NOMO-1 treated with dmso at 0.1 percent for 144 hours (cell line): ENCODE measurements around the gene ETS1.

Source experiments
- DNase-seq: peaks from one replicate; lab custom pipeline; 2025; ENCODE audit not compliant: unreplicated experiment; lab: John Stamatoyannopoulos, UW

Gene ETS1

GRCh38 chr11:128521682-128522054 lies 65.7 kb downstream of the ETS1 start:
- DNase-seq = peak; percentile 33

GRCh38 chr11:128520888-128521681 lies 66.3 kb downstream of the ETS1 start:
- no peak for DNase-seq

DNA sequence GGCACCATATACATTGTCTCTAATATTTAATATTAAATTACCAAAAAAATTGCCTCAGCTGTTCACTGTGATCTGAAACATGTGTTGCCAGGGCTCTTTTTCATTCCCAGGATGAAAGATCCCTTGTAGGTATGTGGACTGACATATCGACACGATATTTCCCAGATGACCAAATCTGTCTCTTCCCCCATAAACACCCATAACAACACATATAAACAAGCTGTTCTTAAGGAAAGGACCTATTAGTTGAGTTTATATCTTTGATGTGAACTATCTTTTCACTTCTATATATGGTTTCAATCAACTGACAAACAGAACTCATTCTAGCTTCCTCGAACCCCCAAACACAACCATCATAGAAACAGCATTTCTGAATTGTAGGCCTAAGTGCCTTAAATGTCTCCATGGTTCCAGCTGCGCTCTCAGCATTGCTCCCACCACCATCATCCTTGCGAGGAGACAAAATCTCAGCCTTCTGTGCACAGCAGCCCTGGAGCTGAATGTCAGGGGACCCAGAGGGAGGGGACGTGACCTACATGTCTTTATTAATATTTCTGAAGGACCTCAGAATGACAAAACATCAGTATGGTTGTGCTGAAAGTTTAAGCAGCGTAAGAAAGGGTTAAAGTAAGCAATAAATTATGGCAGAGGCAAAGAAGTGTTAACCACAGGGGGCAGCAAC lies 67.0 kb downstream of the ETS1 start:
- DNase-seq = no peak

DNA sequence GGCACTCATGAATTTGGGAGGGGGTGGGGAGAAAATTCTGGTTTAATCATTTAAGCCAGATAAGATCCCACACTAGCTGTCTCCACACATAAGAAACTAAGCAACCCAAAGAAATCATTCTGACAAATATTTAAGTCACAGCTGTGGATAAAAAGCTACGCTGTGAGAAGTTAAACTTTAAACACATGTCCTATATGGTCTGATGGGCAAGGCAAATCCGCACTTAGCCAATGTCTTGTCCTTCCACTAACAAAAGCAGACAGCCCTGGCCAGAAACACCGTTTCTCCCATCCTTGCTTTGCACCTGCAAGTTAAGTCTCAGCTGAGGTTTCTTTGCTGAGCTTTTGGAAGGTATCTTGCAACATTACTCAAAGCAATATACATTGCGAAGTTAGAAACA lies 68.0 kb downstream of the ETS1 start:
- no peak for DNase-seq

GRCh38 chr11:128518493-128519207 lies 68.7 kb downstream of the ETS1 start:
- no peak for DNase-seq

DNA sequence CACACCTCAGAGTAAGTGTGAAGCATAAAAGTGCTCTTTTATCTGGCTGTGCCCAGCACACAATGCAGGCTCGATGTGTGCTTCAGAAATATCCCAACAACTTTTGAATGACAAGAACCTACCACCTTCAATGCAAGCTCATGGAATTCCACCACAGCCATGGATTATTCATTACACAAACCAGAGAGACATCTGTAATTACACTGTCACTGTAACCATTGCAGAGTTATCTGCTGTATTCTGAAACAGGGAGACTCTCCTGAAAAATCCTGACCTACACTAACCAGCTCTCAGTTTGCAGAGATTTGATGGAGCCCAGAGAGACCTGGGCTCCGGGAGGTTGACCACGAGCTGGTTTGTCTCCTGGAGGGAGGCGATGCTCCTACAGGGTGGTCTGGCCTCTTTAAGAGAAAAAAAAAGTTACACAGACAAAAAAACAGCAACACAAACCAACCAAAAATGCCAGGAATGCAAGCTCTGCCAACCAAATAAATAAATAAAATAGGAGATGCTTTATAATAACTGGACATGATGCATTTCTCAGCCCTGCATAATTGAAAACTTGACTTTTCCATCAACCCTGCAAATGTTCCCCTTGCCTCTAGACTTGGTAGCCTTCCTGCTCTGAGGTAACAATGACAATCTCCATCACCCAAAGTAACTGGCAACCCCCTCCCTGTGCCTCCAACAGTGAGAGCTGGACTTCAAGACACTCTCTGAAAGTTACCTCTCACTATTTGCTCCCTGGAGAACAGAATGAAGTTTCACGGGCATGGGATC lies 69.7 kb downstream of the ETS1 start:
- no peak for DNase-seq

- DNase-seq = no peak
These were observed 70.5 kb downstream of the ETS1 start for GRCh38 chr11:128516886-128517285.

DNA sequence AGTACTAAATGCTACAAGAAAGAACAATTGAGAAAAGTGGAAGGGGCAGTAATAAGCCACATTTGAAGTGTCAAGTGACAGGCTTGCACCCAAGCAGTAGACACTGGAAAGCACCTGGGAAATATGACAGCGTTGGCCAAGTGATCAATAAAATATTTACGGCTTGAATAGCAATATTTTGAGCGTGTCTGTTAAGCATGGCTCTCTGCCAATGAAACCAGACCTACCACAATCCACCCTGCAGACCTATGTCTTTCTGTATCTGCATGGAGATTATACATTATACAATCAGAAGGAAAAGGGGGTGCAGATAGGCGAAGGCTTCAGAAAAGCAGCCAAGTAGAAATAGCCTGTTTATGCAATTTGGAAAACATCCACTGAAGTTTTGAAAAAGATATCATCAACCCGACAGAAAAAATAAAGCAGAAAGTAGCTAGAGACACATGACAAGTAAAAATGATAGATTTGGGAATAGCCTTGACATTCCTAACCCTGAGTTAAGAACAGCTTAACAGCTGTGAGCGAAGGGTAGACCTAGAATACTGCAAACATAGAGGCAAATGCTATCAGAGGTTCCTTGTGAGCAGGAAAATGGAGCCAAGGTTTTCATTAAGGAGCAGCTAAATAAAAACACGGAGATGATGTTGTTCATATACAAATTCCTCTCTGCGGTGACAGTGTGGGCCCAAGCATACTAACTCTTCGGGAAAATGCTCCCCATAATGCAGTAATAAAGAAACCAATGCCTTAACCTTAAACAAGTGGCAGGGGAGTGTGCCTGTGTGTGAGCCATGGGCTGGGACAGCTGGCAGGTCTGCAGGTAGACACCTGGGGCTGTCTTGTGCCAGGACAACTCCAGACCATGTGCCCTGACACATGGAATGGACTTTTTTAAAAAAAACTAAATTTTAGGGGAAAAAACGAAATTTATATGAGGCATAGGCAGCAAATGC lies 71.3 kb downstream of the ETS1 start:
- DNase-seq = no peak

GRCh38 chr11:128515086-128515485 lies 72.3 kb downstream of the ETS1 start:
- DNase-seq = no peak

GRCh38 chr11:128513915-128514681 lies 73.3 kb downstream of the ETS1 start:
- DNase-seq = no peak

DNA sequence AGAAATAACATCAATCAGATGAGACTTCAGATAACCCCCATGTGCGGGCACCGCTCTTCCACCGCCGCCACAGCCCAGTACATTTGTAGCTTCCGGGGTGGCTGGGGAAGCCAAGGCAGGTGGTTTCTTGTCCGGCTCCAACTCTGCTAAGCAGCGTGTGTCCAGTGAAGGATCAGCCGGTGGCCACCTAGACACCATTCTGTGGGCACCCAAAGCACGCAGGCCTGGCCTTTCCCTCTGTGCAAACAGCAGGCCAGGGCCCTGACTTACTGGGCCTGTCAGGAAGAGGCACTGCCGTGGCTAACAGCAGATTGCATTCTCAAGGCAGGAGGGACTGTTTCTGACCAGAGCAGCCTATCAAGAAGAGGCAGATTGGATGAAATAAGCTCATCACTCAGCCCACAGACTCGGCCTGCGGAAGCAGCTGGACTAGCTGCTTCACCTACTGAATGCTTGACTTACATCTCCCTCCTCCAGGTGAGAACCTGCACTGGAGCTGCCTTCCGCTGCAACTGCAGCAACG lies 74.8 kb downstream of the ETS1 start:
- no peak for DNase-seq

- DNase-seq = no peak
These were observed 75.6 kb downstream of the ETS1 start for GRCh38 chr11:128511712-128512111.

DNA sequence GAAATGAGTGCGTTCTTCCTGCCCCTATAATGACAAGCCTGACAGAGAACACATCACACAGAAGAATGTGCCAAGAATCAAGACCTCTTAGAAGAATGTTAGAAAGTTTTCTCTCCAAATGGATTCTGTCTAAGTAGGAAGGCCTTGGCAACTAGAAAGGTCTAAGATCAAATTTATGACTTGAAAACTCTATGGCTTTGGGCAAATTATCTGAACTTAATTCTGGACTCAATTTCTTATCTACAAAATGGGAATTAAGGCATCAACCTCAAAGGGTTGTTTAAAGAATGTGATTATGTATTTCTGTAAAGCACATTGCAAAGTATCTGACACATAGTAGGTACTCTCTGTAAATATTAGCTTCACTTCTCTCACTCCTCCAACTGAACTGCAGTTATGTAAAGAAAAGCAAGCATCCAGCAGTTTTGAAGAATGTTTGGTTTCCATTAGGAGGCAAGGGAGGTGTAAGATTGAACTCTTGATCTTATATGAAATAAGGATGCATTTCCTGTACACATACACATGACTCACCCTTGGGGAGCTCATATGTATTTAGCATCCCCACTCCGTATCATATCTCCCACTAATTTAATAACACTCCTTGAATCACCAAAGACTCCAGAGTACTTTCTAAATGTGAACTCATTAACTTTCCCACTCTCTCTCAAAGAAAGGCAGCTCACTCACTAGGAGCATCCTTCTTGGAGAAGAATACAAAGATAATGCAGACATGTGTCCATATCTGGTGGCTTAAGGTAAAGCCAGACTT lies 77.6 kb downstream of the ETS1 start:
- no peak for DNase-seq

- DNase-seq = no peak
These were observed 78.4 kb downstream of the ETS1 start for GRCh38 chr11:128508770-128509510.

GRCh38 chr11:128507936-128508335 lies 79.4 kb downstream of the ETS1 start:
- no peak for DNase-seq

- peak; percentile 31 for DNase-seq
These were observed 80.3 kb downstream of the ETS1 start for GRCh38 chr11:128506999-128507611.

GRCh38 chr11:128506356-128506755 lies 81.0 kb downstream of the ETS1 start:
- no peak for DNase-seq
